ENCODE results near the gene IGLL1. TPM values are rescaled to one million over a fixed set of nuclear protein-coding genes. Genes with fewer than 3 reads are reported as not detected.
"Not testable (repeated sequence)": the region's sequence is repeated elsewhere in the genome, so short reads cannot be mapped to it uniquely, and the experiment has no call there.

IGLL1 gene
- polyA plus RNA-seq, 6 donors from 2014 or later: not detected

DNA sequence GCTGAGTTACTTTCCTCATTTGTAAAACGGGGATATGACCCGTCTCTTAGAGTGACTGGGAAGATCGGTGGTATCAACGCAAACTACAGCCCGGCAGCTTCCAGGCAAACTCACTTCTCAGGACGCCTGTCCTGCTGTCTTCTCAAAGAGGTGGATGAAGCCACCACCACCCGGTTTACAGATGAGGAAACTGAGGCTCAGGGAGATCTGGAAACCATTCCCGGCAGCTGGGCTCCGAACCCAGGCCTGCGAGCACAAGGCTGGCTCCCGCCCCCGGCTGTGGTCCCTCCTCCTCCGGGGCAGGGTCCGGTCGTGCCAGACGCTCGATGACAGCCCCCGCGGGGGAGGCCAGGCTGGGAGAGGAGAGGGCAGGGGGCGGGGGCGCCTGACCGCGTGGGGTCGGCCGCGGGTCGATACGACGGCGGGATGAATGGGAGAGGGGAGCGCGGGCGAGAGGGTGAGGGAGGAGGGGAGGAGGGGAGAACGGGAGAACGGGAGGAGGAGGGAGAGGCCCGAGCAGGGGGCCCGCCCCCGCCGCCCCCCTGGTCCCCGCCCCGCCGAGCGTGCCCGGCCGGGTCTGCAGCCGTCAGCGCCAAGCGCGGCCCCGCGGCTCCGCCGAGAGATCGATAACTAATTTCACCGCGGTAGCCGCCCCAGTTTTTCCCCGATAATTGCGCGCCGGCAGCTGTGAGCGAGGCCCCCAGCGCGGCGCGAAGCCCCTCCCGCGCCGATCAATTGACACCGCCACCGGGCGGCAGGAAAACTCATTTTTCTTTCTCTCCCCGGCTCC lies 14.0 kb downstream of the IGLL1 start:
- DNase-seq: peak; percentile 6
- Mint-ChIP-seq H3K4me1 (peaks cover 13 to 18% (median 14%) of the 10 kb centered on the region in 3 donors), H3K27ac (peak overlapping the region in 2 of 6 donors; percentile 57 to 87), H3K36me3 (no peaks in the 10 kb centered on the region), H3K4me3 (peak overlapping the region; percentile 76 to 94 (median 90)), H3K9me3 (peaks cover 0 to 2% (median 0%) of the 10 kb centered on the region in 7 donors), H3K27me3 (peaks cover 9 to 43% (median 35%) of the 10 kb centered on the region in 3 donors)
- peak; percentile 27 to 33 for ATAC-seq (ENCODE audit: low read depth in 2 of 2)

DNA sequence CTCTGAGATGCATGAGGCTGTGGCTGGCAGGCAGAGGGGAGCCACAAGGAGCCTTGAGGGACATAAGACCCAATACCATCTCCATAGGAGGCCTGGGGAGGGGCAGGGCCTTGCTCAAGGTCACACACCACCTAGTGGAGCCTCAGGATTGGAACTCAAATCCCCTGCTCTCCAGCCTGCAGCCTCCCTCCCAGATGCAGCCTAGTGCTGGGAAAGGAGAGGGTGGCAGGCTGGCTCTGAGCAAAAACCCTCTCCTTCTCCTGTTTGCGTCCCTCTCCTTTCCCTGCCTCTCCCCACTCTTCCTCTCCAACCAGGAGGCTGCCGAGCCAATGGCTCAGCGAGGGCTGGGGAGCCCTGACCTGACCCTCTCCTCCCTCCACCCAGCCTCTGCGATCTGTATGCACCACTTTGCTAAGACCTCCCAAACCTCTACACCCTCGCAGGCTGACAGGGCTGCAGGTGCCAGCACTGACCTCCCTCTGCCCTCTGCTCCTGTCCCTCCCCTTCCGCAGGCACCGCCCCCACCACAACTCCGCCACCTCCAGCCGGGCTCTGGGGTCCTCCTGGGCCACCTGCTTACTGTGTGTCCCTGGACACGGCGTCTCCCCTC lies 14.7 kb downstream of the IGLL1 start:
- H3K36me3 Mint-ChIP-seq: no peaks in the 10 kb centered on the region
- ATAC-seq (ENCODE audit: low read depth in 2 of 2) (peak; percentile 61 to 63), DNase-seq (peak; percentile 3)
- H3K27ac Mint-ChIP-seq: peak overlapping the region in 3 of 6 donors; percentile 57 to 87 (median 85)
- H3K27me3 Mint-ChIP-seq: peaks cover 9 to 43% (median 35%) of the 10 kb centered on the region in 3 donors
- H3K4me1 Mint-ChIP-seq: peaks cover 13 to 18% (median 14%) of the 10 kb centered on the region in 3 donors
- peak overlapping the region; percentile 76 to 94 (median 90) for H3K4me3 Mint-ChIP-seq
- peaks cover 0 to 2% (median 0%) of the 10 kb centered on the region in 7 donors for H3K9me3 Mint-ChIP-seq

DNA sequence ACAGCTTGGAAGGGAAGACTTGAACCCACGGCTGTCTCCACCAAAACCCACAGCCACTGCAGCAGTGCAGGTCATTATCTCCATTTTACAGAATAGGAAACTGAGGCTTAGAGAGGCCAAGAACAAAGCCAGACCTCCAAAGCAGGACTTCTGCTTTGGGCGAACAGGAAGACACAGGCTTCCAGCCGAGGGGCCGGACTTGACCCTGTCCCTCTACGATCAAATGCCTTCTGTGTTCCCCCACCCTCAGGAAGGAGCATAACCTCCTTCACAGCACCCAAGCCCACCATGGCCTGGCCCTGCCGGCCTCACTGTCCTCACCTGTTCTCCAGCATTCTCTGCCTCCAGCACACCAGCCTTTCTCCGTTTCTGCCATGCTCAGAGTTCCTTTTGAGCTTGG lies 15.8 kb downstream of the IGLL1 start:
- H3K4me3 Mint-ChIP-seq: peak overlapping the region in 2 of 8 donors; percentile 14 to 45
- H3K9me3 Mint-ChIP-seq: peaks cover 0 to 2% (median 0%) of the 10 kb centered on the region in 7 donors
- peaks cover 9 to 43% (median 35%) of the 10 kb centered on the region in 3 donors for H3K27me3 Mint-ChIP-seq
- H3K36me3 Mint-ChIP-seq: no peaks in the 10 kb centered on the region
- ATAC-seq (ENCODE audit: low read depth in 2 of 2): no peak
- H3K4me1 Mint-ChIP-seq: peaks cover 13 to 18% (median 14%) of the 10 kb centered on the region in 3 donors
- no peak for DNase-seq
- no peak overlapping the region for H3K27ac Mint-ChIP-seq

DNA sequence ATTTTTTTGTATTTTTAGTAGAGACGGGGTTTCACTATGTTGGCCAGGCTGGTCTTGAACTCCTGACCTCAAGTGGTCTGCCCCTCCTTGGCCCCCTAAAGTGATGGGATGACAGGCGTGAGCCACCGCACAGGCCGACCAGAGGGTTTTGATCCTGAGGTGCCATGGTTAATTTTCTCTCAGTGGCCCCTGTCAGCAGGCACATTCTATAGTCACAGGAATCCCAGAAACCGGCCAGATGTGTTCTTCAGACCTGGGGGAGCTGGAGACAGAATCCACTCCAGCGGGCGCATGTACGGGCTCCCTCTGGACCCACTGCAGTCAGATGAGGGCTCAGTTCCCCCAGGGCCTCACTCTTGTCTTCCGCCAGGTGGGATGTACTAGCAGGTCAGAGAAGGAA lies 17.0 kb downstream of the IGLL1 start:
- H3K27ac Mint-ChIP-seq: no peak overlapping the region
- peak overlapping the region in 1 of 8 donors; percentile 13 for H3K4me3 Mint-ChIP-seq
- H3K27me3 Mint-ChIP-seq: peaks cover 9 to 38% (median 35%) of the 10 kb centered on the region in 3 donors
- DNase-seq: no peak
- no peaks in the 10 kb centered on the region for H3K36me3 Mint-ChIP-seq
- peaks cover 0 to 2% (median 0%) of the 10 kb centered on the region in 7 donors for H3K9me3 Mint-ChIP-seq
- no peak for ATAC-seq (ENCODE audit: low read depth in 2 of 2)
- peaks cover 11 to 18% (median 13%) of the 10 kb centered on the region in 3 donors for H3K4me1 Mint-ChIP-seq

DNA sequence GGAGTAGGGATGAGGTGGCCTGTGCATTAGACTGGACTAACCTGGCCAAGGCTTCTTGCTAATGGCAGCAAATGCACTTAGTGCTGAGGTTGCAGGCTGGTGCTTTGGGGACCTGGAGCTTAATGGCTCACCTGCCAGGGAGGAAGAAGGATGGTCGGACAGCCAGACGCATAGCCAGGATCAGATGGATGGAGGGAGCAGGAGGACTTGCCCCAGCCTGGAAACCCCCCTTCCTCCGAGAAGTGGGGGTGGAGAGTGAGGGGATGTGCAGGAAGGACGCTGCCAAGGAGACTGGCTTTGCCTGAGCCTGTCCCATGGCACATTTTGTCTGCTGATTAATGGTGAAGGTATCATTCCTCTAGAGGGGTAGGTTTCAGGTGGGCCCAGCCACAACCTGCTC lies 17.9 kb downstream of the IGLL1 start:
- Mint-ChIP-seq H3K4me1 (peaks cover 7 to 13% (median 11%) of the 10 kb centered on the region in 3 donors), H3K4me3 (peak overlapping the region in 2 of 8 donors; percentile 14 to 24)

DNA sequence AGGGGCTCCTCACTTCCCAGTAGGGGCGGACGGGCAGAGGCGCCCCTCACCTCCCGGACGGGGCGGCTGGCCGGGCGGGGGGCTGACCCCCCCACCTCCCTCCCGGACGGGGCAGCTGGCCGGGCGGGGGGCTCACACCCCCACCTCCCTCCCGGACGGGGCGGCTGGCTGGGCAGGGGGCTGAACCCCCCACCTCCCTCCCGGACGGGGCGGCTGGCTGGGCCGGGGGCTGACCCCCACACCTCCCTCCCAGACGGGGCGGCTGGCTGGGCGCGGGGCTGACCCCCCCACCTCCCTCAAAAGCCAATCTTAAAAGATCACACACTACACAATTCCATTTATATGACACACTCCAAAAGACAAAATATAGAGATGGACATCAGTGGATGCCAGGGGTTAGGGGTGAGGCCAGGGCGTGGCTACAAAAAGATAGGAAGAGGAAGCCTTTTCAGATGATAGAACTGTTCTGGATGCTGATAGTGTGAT lies 19.0 kb downstream of the IGLL1 start:
- not testable (repeated sequence) for H3K4me1 Mint-ChIP-seq; H3K9me3 Mint-ChIP-seq; H3K4me3 Mint-ChIP-seq; H3K36me3 Mint-ChIP-seq; ATAC-seq (ENCODE audit: low read depth in 2 of 2); H3K27ac Mint-ChIP-seq; DNase-seq
- H3K27me3 Mint-ChIP-seq: peaks cover 9 to 25% (median 21%) of the 10 kb centered on the region in 3 donors

More for the DNA sequence above, 17.9 kb downstream of the IGLL1 start:
- no peak for ATAC-seq (ENCODE audit: low read depth in 2 of 2)
- H3K36me3 Mint-ChIP-seq: no peaks in the 10 kb centered on the region
- peaks cover 9 to 31% (median 28%) of the 10 kb centered on the region in 3 donors for H3K27me3 Mint-ChIP-seq
- no peak overlapping the region for H3K27ac Mint-ChIP-seq
- no peaks in the 10 kb centered on the region for H3K9me3 Mint-ChIP-seq
- DNase-seq: no peak

DNA sequence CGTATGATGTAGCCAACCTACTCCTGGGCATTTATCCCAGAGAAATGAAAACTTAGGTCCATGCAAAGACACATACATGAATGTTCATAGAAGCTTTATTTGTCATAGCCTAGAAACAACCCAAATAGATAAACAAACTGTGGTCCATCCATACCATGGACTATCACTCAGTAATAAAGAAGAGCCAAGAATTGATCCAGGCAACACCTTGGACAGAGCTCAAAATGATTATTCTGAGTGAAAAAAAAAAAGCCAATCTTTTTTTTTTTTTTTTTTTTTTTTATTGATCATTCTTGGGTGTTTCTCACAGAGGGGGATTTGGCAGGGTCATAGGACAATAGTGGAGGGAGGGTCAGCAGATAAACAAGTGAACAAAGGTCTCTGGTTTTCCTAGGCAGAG lies 19.9 kb downstream of the IGLL1 start:
- H3K4me1 Mint-ChIP-seq; H3K27ac Mint-ChIP-seq; ATAC-seq (ENCODE audit: low read depth in 2 of 2); H3K9me3 Mint-ChIP-seq; H3K4me3 Mint-ChIP-seq; H3K36me3 Mint-ChIP-seq; DNase-seq: not testable (repeated sequence)
- peaks cover 4 to 17% (median 13%) of the 10 kb centered on the region in 3 donors for H3K27me3 Mint-ChIP-seq

DNA sequence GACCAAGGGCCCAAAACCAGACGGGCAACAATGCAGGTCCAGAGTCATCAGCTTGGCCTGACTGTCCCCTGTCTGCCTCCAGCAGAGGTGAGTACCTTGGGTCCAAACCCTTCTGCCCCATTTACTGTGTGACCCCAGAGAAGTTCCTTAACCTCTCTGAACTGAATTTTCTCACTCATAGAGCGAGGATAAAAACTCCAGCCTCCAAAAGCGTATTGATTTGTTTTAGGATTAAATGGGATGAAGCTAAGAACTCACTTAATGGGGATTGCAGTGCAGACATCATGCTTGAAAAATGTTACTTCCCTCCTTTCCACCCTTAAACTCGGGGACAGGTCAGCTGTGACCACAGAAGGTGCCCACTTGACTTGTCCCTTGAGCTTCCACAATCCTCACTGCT lies 22.6 kb downstream of the IGLL1 start:
- ATAC-seq (ENCODE audit: low read depth in 2 of 2): no peak
- Mint-ChIP-seq H3K4me3 (peak overlapping the region in 1 of 8 donors; percentile 59), H3K4me1 (no peaks in the 10 kb centered on the region), H3K9me3 (no peaks in the 10 kb centered on the region), H3K27ac (peak overlapping the region in 1 of 6 donors; percentile 88), H3K36me3 (no peaks in the 10 kb centered on the region), H3K27me3 (peaks cover 0 to 4% (median 0%) of the 10 kb centered on the region in 3 donors)
- no peak for DNase-seq

DNA sequence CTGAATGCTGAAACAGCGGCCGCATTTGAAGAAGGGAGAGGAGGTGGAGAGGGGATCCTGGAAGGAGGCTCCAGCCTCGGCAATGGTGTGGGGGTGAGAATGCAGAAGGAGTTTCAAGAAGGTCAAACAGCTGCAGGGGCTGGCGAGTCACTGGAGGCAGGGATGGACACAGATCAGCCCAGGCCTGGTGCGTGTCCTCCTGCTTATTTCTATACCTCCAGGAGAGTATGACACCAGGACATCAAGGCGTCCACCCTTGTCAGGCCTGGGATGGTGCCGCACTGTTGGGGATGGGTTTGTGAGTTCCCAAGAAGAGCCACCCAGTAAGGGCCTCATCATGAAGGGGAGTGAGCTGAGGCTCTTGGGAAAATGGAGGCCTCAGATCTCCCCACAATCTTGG lies 23.1 kb downstream of the IGLL1 start:
- Mint-ChIP-seq H3K36me3 (no peaks in the 10 kb centered on the region), H3K27me3 (peaks cover 0 to 4% (median 0%) of the 10 kb centered on the region in 3 donors), H3K27ac (no peak overlapping the region), H3K4me3 (peak overlapping the region in 1 of 8 donors; percentile 66), H3K4me1 (no peaks in the 10 kb centered on the region), H3K9me3 (no peaks in the 10 kb centered on the region)
- DNase-seq (no peak), ATAC-seq (ENCODE audit: low read depth in 2 of 2) (no peak)

DNA sequence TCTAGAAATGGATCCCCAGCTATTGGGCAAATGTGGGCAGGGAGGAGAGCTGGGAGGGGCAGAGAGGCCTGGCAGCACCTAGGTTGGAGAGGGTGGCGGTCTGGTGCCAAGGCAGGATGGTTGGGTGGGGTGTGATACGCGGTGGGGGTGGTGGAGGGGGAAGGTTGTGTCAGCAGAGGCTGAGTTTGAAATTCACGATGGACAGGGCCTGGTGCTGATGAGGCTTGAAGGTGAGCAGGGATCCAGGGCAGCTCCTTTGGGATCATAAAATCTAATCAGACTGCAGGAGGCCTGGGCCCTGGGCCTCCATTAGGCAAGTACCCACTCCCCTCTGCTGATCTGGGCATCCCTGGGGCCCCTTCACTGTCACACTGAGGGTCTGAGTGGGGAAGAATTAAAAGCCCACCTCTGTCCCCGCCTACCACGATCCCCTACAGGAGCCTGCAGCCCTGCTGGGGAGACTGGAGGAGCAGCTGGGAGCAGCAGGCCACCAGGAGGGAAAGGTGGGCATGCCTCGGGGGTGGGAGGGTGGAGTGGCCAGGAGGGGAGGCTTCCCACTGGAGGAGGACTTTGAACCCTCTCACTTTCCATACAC lies 24.0 kb downstream of the IGLL1 start:
- no peak for ATAC-seq (ENCODE audit: low read depth in 2 of 2)
- H3K9me3 Mint-ChIP-seq: no peaks in the 10 kb centered on the region
- H3K4me3 Mint-ChIP-seq: no peak overlapping the region
- H3K4me1 Mint-ChIP-seq: no peaks in the 10 kb centered on the region
- no peaks in the 10 kb centered on the region for H3K36me3 Mint-ChIP-seq
- no peak for DNase-seq
- H3K27me3 Mint-ChIP-seq: peaks cover 0 to 4% (median 0%) of the 10 kb centered on the region in 3 donors
- H3K27ac Mint-ChIP-seq: peak overlapping the region in 1 of 6 donors; percentile 37

DNA sequence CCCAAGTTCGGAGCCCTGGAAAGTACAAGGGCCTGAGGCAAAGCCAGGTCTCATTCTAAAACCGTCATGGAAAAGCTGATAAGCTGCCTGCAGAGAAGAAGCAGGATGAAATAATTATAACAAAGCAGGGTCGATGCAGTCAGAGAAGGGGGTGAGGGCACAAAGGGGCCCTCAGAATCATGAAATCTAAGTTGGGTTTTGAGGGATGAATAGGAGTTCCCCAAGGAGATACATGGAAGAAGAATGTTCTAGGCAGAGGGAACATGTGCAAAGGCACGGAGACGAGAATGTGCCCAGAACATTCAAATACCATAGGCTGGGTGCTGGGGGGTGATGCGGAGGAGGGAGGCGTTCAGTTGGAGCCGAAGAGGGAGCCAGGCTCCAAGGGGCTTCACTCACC lies 25.0 kb downstream of the IGLL1 start:
- H3K36me3 Mint-ChIP-seq: no peaks in the 10 kb centered on the region
- no peak overlapping the region for H3K27ac Mint-ChIP-seq
- peaks cover 0 to 4% (median 0%) of the 10 kb centered on the region in 3 donors for H3K27me3 Mint-ChIP-seq
- H3K4me1 Mint-ChIP-seq: no peaks in the 10 kb centered on the region
- H3K4me3 Mint-ChIP-seq: no peak overlapping the region
- ATAC-seq (ENCODE audit: low read depth in 2 of 2): no peak
- DNase-seq: no peak
- no peaks in the 10 kb centered on the region for H3K9me3 Mint-ChIP-seq

DNA sequence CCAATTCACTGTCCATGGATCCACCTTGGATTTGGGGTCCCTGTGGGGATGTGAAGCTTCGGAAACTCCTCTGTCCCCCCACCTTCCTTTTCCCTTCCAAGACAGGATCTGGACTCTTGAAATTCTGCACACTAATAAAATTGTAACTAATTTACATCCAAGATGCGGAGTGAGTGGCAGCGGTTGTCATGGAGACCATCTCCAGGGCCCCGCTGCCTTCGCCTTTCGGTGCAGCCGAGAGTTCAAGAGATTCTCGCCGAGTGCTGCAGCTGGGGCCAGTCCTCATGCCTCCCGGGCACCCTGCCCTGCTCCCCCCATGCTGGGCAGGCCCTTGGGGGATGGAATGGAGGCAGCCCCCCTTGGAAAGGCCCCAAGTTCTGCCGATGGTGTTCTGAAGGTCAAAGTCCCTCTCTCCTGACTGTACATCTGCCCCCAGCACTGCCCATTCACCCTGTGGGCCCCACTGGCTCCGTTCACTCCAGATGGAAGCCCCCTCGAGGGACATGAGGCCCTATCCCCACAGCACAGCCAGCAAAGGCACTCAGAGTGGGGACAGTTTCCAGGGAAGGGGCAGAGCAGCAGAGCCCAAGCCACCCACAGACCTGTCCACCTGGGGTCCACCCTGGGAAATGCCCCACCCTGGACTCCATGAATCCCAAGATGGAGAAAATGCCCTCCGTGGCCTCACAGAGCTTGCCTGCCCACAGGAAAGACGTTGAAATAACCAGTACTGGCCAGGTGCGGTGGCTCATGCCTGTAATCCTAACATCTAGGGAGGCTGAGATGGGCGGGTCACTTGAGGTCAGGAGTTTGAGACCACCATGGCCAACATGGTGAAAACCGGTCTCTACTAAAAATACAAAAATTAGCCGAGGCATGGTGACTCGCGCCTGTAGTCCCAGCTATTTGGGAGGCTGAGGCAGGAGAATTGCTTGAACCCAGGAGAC lies 25.9 kb downstream of the IGLL1 start:
- Mint-ChIP-seq H3K36me3 (no peaks in the 10 kb centered on the region), H3K4me3 (no peak overlapping the region), H3K9me3 (peaks cover 0 to 2% (median 0%) of the 10 kb centered on the region in 7 donors), H3K4me1 (no peaks in the 10 kb centered on the region), H3K27ac (no peak overlapping the region), H3K27me3 (peaks cover 0 to 4% (median 0%) of the 10 kb centered on the region in 3 donors)
- no peak for DNase-seq
- ATAC-seq (ENCODE audit: low read depth in 2 of 2): no peak

Data from naive B cell (primary cell).